ENCODE measurements around the gene SDHA.
"Not testable (repeated sequence)": the region's sequence is repeated elsewhere in the genome, so short reads cannot be mapped to it uniquely, and the experiment has no call there.

GRCh38 chr5:233426-233825 lies 15.3 kb downstream of the SDHA start:
- not testable (repeated sequence) for TF ChIP-seq CTCF, POLR2A, EP300 (IDR thresholded peaks at IDR 0.05)
